ENCODE data around the gene CNBD2.

DNA sequence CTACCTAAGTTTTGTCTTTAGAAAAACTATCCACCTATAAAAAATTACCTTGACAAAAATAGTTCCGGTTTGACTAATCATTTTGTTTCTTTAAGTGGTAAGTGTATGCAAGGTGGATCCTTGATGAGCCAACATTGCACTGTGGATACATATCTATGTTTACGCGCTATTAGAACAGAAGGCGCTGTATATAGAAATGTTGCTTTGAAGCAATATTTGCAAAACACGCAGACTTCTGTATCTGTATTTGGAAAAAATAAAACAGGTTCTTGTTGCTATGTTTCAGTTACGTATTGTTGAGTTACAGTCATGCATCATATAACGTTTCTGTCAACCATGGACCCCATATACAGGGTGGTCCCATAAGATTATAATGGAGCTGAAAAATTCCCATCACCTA lies 18.3 kb upstream of the CNBD2 start:
- TF ChIP-seq, protein P1, sequence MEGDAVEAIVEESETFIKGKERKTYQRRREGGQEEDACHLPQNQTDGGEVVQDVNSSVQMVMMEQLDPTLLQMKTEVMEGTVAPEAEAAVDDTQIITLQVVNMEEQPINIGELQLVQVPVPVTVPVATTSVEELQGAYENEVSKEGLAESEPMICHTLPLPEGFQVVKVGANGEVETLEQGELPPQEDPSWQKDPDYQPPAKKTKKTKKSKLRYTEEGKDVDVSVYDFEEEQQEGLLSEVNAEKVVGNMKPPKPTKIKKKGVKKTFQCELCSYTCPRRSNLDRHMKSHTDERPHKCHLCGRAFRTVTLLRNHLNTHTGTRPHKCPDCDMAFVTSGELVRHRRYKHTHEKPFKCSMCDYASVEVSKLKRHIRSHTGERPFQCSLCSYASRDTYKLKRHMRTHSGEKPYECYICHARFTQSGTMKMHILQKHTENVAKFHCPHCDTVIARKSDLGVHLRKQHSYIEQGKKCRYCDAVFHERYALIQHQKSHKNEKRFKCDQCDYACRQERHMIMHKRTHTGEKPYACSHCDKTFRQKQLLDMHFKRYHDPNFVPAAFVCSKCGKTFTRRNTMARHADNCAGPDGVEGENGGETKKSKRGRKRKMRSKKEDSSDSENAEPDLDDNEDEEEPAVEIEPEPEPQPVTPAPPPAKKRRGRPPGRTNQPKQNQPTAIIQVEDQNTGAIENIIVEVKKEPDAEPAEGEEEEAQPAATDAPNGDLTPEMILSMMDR (IDR thresholded peaks at IDR 0.05): no peak
- TF ChIP-seq POLR2A (IDR thresholded peaks at IDR 0.05): no peak

Data from adrenal gland (tissue), 5 donors.